ENCODE results near the gene IFI27L1.

IFI27L1 gene

GRCh38 chr14:94080621-94081385, at the start of gene IFI27L1, which contains the start of gene DDX24:
Gene IFI27L1, plus strand, starts transcription at chr14:94081310. Its CDS starts 15,628 bp downstream, at chr14:94096938.
Gene DDX24, minus strand, starts transcription at chr14:94081202. Its CDS starts 1,460 bp downstream, at chr14:94079742.
- DNase-seq, result peak; percentile 92 to 94

DNA sequence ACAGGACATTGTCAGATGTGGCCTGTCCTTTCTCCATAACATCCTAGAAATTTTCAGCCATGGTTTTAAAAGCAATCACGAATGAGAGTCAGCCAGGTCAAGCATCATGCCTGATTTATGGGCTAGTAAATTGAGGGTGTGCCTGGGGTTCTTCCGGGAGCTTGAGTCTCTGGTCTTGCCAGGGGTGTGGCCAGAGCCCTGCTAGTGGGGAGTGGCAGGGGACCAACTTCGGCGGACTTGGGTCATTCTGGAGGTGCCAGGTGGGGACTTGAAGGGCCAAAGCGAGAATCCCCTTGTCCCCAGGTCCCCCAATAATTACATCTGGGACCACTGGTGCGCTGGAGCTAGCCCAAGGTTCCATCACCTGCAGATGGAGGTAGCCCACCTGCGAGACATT, 49.2 kb upstream of the IFI27L1 start:
- no peak for DNase-seq

GRCh38 chr14:94034886-94035285, 46.2 kb upstream of the IFI27L1 start:
- no peak for DNase-seq

- peak; percentile 73 to 80 for DNase-seq
Measured at GRCh38 chr14:94036313-94037167, 44.6 kb upstream of the IFI27L1 start.

DNA sequence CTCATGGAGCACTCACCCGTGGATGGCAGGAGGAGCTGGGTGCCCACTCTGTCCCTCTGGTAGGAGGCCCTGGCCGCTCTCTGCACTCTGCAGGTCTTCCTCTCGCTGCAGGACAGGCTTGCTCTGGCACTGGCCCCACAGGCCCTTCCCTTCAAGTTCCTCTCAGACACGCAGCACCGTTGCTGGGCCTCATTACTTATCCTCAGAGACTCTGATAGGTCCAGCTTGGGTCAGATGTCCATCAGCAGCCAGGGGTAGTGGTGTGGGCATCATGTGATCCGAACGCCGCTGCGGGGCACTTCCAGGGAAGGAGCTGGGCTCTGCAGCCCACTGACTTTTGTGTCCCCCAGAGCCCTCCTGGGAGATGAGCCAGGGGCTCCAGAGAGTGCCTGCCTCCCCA, 43.2 kb upstream of the IFI27L1 start:
- no peak for DNase-seq

GRCh38 chr14:94038510-94038909, 42.6 kb upstream of the IFI27L1 start:
- no peak for DNase-seq

DNA sequence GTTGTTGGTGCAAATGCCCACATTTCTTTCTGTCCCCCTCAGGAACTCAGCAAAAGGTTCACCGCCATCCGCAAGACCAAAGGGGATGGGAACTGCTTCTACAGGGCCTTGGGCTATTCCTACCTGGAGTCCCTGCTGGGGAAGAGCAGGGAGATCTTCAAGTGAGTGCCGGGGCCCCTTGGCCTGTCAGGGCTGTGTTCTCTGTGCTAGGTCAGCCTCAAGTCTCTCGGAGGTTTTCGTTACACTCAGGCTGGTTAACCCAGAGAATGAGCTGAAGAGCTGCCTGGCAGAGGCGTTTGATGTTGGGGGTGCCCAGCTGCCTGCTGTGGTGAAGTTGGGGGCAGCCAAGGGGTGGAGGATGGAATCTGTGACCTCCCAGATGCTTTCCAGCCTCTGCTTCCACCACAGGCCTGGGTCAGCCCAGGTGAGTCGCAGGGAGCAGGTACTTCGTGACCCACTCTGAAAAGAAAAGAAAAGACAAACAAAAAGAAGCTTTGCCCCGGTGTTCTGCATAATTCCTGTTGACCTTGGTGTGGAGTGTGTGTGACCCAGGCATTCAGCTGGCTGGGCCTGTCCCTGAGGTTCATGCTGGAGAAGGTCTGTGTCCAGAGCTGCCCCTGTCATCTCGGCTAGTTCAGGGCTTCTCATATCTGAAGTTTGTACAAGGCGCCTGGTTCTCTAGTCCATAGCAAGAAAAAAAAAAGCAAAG, 42.0 kb upstream of the IFI27L1 start:
- DNase-seq, result no peak

- no peak for DNase-seq
Measured at GRCh38 chr14:94040247-94040646, 40.9 kb upstream of the IFI27L1 start.

GRCh38 chr14:94040796-94041195, 40.3 kb upstream of the IFI27L1 start:
- no peak for DNase-seq

DNA sequence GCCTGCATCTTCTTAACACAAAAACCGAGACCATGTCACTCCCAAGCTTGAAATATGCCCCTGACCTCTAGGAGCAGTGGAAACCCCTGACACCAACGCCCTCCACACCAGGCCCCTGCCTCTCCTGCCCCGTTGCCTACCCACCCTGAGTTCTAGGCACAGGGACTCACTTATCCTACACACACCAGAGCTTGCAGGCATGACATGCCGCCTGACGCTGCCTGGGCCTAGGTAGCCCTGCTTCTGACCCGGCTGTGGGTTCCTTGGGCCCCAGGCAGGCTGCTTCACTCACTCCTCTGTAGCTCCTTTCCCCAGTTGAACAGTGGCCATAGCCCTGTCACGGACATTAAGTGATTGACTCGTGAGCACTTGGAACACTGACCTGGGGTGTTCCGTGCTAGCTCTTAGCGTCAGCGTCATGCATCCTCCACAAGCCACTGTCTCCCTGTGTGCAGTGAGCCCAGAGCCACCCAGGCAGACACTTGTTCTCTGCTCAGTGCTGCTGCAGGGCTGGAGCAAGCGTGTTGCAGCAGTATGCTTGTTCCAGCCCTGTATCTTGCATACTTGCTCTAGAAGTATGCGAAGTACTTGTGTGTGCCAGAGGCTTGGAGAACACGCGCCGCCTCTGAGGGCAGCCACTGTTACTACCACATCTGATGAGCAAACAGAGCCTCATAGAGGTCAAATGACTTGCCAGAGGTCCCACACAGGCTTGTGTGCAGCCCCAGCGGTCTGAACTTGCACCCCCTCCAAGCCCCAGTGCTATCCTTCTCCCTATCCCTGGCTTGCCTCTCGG, 39.4 kb upstream of the IFI27L1 start:
- no peak for DNase-seq

GRCh38 chr14:94042433-94043091, 38.5 kb upstream of the IFI27L1 start:
- no peak for DNase-seq

DNA sequence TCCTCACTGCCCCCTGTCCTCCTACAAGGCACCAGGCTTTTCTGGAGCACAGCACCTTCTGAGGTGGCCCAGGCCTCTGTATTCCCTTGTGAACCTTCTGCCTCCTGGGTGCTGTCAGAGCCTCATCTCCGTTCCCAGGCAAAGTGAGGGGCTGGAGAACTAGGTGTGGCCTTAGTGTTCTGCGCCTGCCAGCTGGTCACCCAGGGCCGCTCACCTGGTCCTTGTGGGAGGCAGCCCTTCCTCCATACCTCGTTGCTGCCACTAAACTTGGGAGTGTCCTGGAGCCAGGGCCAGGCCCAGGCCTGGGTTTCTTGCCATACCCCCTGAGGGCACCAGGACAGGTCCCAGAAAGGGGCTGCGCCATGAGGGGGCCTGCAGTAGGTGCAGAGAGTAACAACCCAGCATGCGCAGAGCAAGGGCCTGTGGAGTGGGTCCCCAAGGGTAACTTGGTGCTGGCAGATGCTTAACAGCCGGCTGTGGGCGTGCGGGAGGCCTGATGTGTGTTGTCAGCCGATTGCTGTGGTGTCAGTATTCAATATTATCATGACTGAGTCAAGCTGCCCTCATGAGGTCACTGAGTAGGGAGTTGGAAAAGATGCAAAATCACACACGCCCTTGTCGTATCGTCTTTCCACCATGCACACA, 37.9 kb upstream of the IFI27L1 start:
- no peak for DNase-seq

- DNase-seq, result no peak
Measured at GRCh38 chr14:94043756-94044475, 37.2 kb upstream of the IFI27L1 start.

DNA sequence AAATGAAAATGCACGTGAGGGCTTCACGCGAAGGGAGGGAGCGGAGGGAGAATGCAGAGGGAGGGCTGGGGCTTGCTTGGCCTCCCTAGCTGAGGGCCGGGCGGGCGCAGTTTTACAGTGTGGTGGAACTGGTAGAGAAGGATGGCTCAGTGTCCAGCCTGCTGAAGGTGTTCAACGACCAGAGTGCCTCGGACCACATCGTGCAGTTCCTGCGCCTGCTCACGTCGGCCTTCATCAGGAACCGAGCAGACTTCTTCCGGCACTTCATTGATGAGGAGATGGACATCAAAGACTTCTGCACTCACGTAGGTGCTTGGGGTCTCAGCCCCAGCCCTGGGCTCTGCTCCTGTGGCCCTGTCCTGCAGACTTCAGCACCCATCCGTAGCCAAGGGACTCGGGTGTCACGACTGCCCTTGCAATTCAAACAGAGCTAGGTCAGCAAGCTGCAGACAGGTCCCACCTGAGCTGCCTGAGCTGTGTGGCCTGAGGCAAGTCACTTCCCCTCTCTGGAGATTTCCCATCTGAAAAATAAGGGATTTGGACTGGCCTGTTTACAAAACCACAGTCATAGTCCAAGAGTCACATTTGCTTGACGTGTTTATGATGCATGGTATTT, 36.5 kb upstream of the IFI27L1 start:
- no peak for DNase-seq

DNA sequence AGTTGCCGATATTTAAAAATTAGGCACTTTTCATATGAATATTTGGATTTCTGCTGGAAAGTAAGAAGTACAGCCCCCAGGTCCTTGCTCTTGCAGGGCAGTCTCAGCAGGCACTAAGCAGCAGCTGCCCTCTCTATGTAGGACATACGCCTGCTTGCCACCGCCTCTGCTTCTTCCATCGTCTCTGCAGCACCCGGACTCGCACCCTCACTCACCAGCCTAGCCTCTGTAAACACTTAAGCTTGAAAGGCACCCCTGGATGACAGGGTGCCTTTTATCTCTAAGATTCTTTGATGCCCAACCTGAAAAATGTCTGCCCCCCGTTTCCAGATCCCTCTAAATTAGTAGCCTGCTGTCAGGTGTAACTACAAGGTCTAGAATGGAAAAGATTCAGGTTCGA, 36.0 kb upstream of the IFI27L1 start:
- no peak for DNase-seq

GRCh38 chr14:94045563-94046345, 35.4 kb upstream of the IFI27L1 start:
- DNase-seq, result no peak

DNA sequence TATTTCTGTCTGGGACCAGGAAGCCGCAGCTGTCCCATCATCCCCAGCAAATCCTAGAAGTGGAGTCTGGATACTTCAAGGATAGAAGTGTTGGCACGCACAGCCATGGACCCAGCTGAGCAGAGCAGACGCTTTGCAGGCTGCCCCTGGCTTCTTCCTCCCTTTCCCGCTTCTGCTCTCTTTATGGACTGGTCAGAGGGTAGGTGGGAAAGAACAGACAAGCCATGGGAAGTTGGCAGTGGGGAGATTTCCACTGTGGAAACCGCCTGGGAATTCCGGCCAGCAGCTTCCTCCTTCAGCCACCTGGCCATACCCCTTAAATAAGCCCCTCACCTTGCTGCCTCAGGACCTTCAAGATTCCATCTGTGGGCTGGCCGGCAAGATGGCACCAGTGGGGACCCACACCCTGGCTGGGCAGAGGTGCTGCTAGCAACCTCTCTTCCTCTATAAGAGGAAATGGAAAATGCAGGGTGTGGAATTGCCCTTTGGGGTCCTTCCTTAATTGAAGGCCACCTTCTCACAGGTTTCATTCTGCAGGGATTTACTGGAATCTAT, 34.3 kb upstream of the IFI27L1 start:
- no peak for DNase-seq

GRCh38 chr14:94047581-94047980, 33.5 kb upstream of the IFI27L1 start:
- no peak for DNase-seq
